GM20000 (cell line): Measurements from ENCODE around the gene GADD45GIP1.
"Not testable (repeated sequence)": the region's sequence is repeated elsewhere in the genome, so short reads cannot be mapped to it uniquely, and the experiment has no call there.

Experiments used
- DNase-seq: peaks from one replicate; pipeline ENCODE4 v3.0.0; 2012; ENCODE audit warnings: low spot score
- CTCF ChIP-seq: IDR thresholded peaks from 2 replicates; pipeline ENCODE4 v1.5.1; 2012; ENCODE audit warnings: mild to moderate bottlenecking, control low read depth; ENCODE audit errors: extremely low read depth, missing control alignments

Gene GADD45GIP1

GRCh38 chr19:12979974-12980373 lies 23.0 kb upstream of the GADD45GIP1 start:
- no peak for DNase-seq
- TF ChIP-seq CTCF: no peak

- not testable (repeated sequence) for DNase-seq
Measured at GRCh38 chr19:12976109-12976508, 19.1 kb upstream of the GADD45GIP1 start.

- no peak for DNase-seq
- TF ChIP-seq CTCF: no peak
Measured at GRCh38 chr19:12975221-12975741, 18.3 kb upstream of the GADD45GIP1 start.

- DNase-seq: peak; percentile 63
- no peak for TF ChIP-seq CTCF
Measured at GRCh38 chr19:12974301-12975220, 17.5 kb upstream of the GADD45GIP1 start.

- no peak for TF ChIP-seq CTCF
- no peak for DNase-seq
Measured at GRCh38 chr19:12973236-12973635, 16.2 kb upstream of the GADD45GIP1 start.

GRCh38 chr19:12970070-12970820 lies 13.2 kb upstream of the GADD45GIP1 start:
- no peak for TF ChIP-seq CTCF
- no peak for DNase-seq

GRCh38 chr19:12969292-12969988 lies 12.4 kb upstream of the GADD45GIP1 start, which contains the start of gene DAND5:
TSS of gene DAND5 (plus strand) at chr19:12969576. CDS start at chr19:12969661, 85 bp downstream.
- DNase-seq: no peak
- TF ChIP-seq CTCF: no peak
